DND-41 (cell line): ENCODE results near the gene ZDHHC18.

ENCODE experiments used
- CTCF ChIP-seq: IDR thresholded peaks from 2 replicates; pipeline ENCODE4 v1.5.1; 2012; ENCODE audit warnings: borderline replicate concordance, low read length, moderate library complexity, mild to moderate bottlenecking; ENCODE audit not compliant: poor library complexity, severe bottlenecking; ENCODE audit errors: extremely low read depth
- EZH2 ChIP-seq: IDR thresholded peaks from 3 replicates; pipeline ENCODE4 v1.6.1; 2012; ENCODE audit warnings: borderline replicate concordance, low read depth, mild to moderate bottlenecking, moderate library complexity, low read length, inconsistent platforms; ENCODE audit not compliant: severe bottlenecking

GRCh38 chr1:26814893-26815292 lies 11.6 kb upstream of the ZDHHC18 start:
- no peak for TF ChIP-seq CTCF
- TF ChIP-seq EZH2: no peak
